Measurements from ENCODE around the gene MTRF1L.
"Not testable (repeated sequence)": the region's sequence is repeated elsewhere in the genome, so short reads cannot be mapped to it uniquely, and the experiment has no call there.

MTRF1L gene

GRCh38 chr6:152969688-152970418 is 32.7 kb downstream of the MTRF1L start:
- Histone ChIP-seq H3K4me3 (no peak overlapping the region), H3K27ac (no peak overlapping the region)
- DNase-seq (ENCODE audit: low spot score): no peak
- TF ChIP-seq CTCF (IDR thresholded peaks at IDR 0.05): no peak

- H3K27ac ChIP-seq; H3K4me3 ChIP-seq; DNase-seq (ENCODE audit: low spot score): not testable (repeated sequence)
These were observed 36.2 kb downstream of the MTRF1L start for GRCh38 chr6:152966168-152966894.

GRCh38 chr6:152959333-152959732 is 43.2 kb downstream of the MTRF1L start:
- Histone ChIP-seq H3K27ac (no peak overlapping the region), H3K4me3 (no peak overlapping the region)
- TF ChIP-seq CTCF (IDR thresholded peaks at IDR 0.05): no peak
- DNase-seq (ENCODE audit: low spot score): no peak

GRCh38 chr6:152957796-152958195 is 44.7 kb downstream of the MTRF1L start:
- no peak for TF ChIP-seq CTCF (IDR thresholded peaks at IDR 0.05)
- no peak for DNase-seq (ENCODE audit: low spot score)
- Histone ChIP-seq H3K27ac (no peak overlapping the region), H3K4me3 (no peak overlapping the region)

- DNase-seq (ENCODE audit: low spot score): no peak
- Histone ChIP-seq H3K27ac (no peak overlapping the region), H3K4me3 (no peak overlapping the region)
- no peak for TF ChIP-seq CTCF (IDR thresholded peaks at IDR 0.05)
These were observed 48.1 kb downstream of the MTRF1L start for GRCh38 chr6:152954443-152954842.

GRCh38 chr6:152952866-152953509 is 49.5 kb downstream of the MTRF1L start:
- no peak overlapping the region for H3K27ac ChIP-seq
- no peak overlapping the region for H3K4me3 ChIP-seq
- DNase-seq (ENCODE audit: low spot score): no peak
- no peak for TF ChIP-seq CTCF (IDR thresholded peaks at IDR 0.05)

GRCh38 chr6:152952045-152952444 is 50.5 kb downstream of the MTRF1L start:
- Histone ChIP-seq H3K27ac (no peak overlapping the region), H3K4me3 (no peak overlapping the region)
- DNase-seq (ENCODE audit: low spot score): no peak
- TF ChIP-seq CTCF (IDR thresholded peaks at IDR 0.05): no peak
